Naive thymus-derived CD4-positive, alpha-beta T cell (primary cell): ENCODE data around the gene TTC33. TPM values are rescaled to one million over a fixed set of nuclear protein-coding genes. Genes with fewer than 3 reads are reported as not detected.
A peak's percentile ranks its signal among the peaks of the same experiment; 100 is the strongest.

Experiments used
- ATAC-seq: fragments of 150-1000 bp; cut with Tn5 transposase; 2 replicates; pipeline ENCODE4 v1.10.0; 2021; ENCODE audit warnings: mild to moderate bottlenecking, moderate library complexity
- CTCF ChIA-PET: fragments of 350-600 bp; sonication (Branson Sonifier 250); formaldehyde crosslinking; loops from one replicate; lab custom pipeline; 2021; ENCODE audit warnings: antibody characterized with exemption; lab: Charles Lee
- POLR2A ChIA-PET: fragments of 350-600 bp; sonication (Branson Sonifier 250); formaldehyde crosslinking; loops from one replicate; lab custom pipeline; 2021; ENCODE audit warnings: antibody characterized with exemption, inconsistent platforms; lab: Charles Lee
- DNase-seq, 9 donors: peaks; one replicate each; pipeline versions ENCODE4 v3.0.0 to v3.0.0-alpha.2; 2020 to 2022; ENCODE audit warnings: mixed read lengths in 1 of 9
- H3K27ac ChIP-seq: one replicate; pipeline ENCODE4 v1.7.0; 2013; ENCODE audit warnings: mild to moderate bottlenecking, low read depth, low read length, moderate library complexity
- H3K27me3 ChIP-seq, 2 donors: one replicate each; pipeline ENCODE4 v1.7.0; 2013; ENCODE audit warnings: low read length in 2 of 2, mild to moderate bottlenecking in 2 of 2, moderate library complexity in 2 of 2; ENCODE audit not compliant: control insufficient read depth in 2 of 2, insufficient read depth in 2 of 2
- H3K36me3 ChIP-seq, 3 experiments: 1 replicate in 2 of 3; 2 replicates in 1 of 3; pipeline ENCODE4 v1.7.0; 2013; ENCODE audit warnings: low read length in 3 of 3, mild to moderate bottlenecking in 3 of 3, moderate library complexity in 1 of 3; ENCODE audit not compliant: insufficient read depth in 3 of 3, control insufficient read depth in 2 of 3
- H3K4me1 ChIP-seq, 2 donors: one replicate each; pipeline ENCODE4 v1.7.0; 2013; ENCODE audit warnings: low read length in 2 of 2, mild to moderate bottlenecking in 2 of 2, moderate library complexity in 1 of 2; ENCODE audit not compliant: control insufficient read depth in 2 of 2, insufficient read depth in 2 of 2
- H3K4me3 ChIP-seq: 2 replicates; pipeline ENCODE4 v1.7.0; 2013; ENCODE audit warnings: mild to moderate bottlenecking, low read length
- H3K9me3 ChIP-seq, 3 experiments: 1 replicate in 2 of 3; 2 replicates in 1 of 3; pipeline ENCODE4 v1.7.0; 2013; ENCODE audit warnings: low read length in 3 of 3; ENCODE audit not compliant: control insufficient read depth in 2 of 3
- H3K27ac Mint-ChIP-seq, 9 donors: one replicate each; pipeline ENCODE4 v1.8.0; 2020 to 2022; ENCODE audit warnings: mixed read lengths in 9 of 9, mild to moderate bottlenecking in 8 of 9, moderate library complexity in 5 of 9, inconsistent platforms in 2 of 9
- H3K27me3 Mint-ChIP-seq, 5 donors: one replicate each; pipeline ENCODE4 v1.8.0; 2021 to 2022; ENCODE audit warnings: mixed read lengths in 5 of 5, mild to moderate bottlenecking in 1 of 5
- H3K36me3 Mint-ChIP-seq, 5 donors: one replicate each; pipeline ENCODE4 v1.8.0; 2020 to 2022; ENCODE audit warnings: mixed read lengths in 5 of 5, mild to moderate bottlenecking in 3 of 5, inconsistent platforms in 1 of 5
- H3K4me1 Mint-ChIP-seq, 7 donors: one replicate each; pipeline ENCODE4 v1.8.0; 2020 to 2022; ENCODE audit warnings: mixed read lengths in 7 of 7, mild to moderate bottlenecking in 3 of 7, inconsistent platforms in 1 of 7
- H3K4me3 Mint-ChIP-seq, 10 donors: one replicate each; pipeline ENCODE4 v1.8.0; 2020 to 2022; ENCODE audit warnings: mild to moderate bottlenecking in 10 of 10, mixed read lengths in 10 of 10, moderate library complexity in 6 of 10, inconsistent platforms in 2 of 10
- H3K9me3 Mint-ChIP-seq, 11 donors: one replicate each; pipeline ENCODE4 v1.8.0; 2020 to 2022; ENCODE audit warnings: mixed read lengths in 11 of 11, mild to moderate bottlenecking in 4 of 11, inconsistent platforms in 1 of 11, moderate library complexity in 1 of 11
- intact Hi-C, 2 donors: fragments of 100-400 bp; cut with micrococcal nuclease; formaldehyde crosslinking; loops; one replicate each; pipeline ENCODE4 v1.15.1; 2023
- polyA plus RNA-seq, 2 donors: library from polyadenylated mRNA; unstranded; fragments of 300-500 nt; fragmentation: Illumina TruSeq; gene quantifications; one replicate each; pipeline ENCODE4 v1.2.3, GENCODE V29; 2021
- total RNA-seq, 6 experiments: library from RNA in 5 of 6; stranded (reverse) in 5 of 6; gene quantifications; 1 replicate in 5 of 6; 2 replicates in 1 of 6; pipeline ENCODE4 v1.2.3 and lab custom pipeline; 2021 to 2026

Gene TTC33
- total and polyA plus RNA-seq, 7 experiments from 2014 or later: 7.0 to 19.0 (median 14.0) TPM

GRCh38 chr5:40781843-40782409 lies 26.2 kb upstream of the TTC33 start:
- ChIA-PET CTCF (interaction anchor here (0.9 kb wide), 1 partner anchor 50 kb away, joined by 3 read pairs; no protein-coding TSS in a partner anchor), POLR2A (no interaction called here)
- H3K9me3 ChIP-seq: no peaks in the 10 kb centered on the region
- Mint-ChIP-seq H3K36me3 (peaks cover 0 to 13% (median 10%) of the 10 kb centered on the region in 5 donors), H3K27ac (no peak overlapping the region), H3K27me3 (no peaks in the 10 kb centered on the region), H3K9me3 (peaks cover 0 to 2% (median 0%) of the 10 kb centered on the region in 11 donors), H3K4me1 (peaks cover 18 to 76% (median 72%) of the 10 kb centered on the region in 7 donors), H3K4me3 (no peak overlapping the region)
- no peak overlapping the region for H3K4me3 ChIP-seq
- peaks cover 10% of the 10 kb centered on the region in 2 donors for H3K4me1 ChIP-seq
- ATAC-seq (no peak), DNase-seq (no peak)
- no peak overlapping the region for H3K27ac ChIP-seq
- no peaks in the 10 kb centered on the region for H3K27me3 ChIP-seq
- intact Hi-C loops: loop anchor here in 1 of 2 donors (2.0 kb wide), 1 partner anchor 15 kb away; no protein-coding TSS in a partner anchor
- H3K36me3 ChIP-seq: no peaks in the 10 kb centered on the region

GRCh38 chr5:40780858-40781257 lies 25.1 kb upstream of the TTC33 start:
- Mint-ChIP-seq H3K27me3 (no peaks in the 10 kb centered on the region), H3K4me1 (peaks cover 26 to 70% (median 61%) of the 10 kb centered on the region in 7 donors), H3K36me3 (peaks cover 9 to 14% (median 13%) of the 10 kb centered on the region in 5 donors), H3K9me3 (peaks cover 0 to 2% (median 0%) of the 10 kb centered on the region in 11 donors), H3K4me3 (no peak overlapping the region), H3K27ac (peak overlapping the region in 3 of 9 donors; percentile 7 to 70 (median 12))
- Histone ChIP-seq H3K4me1 (peaks cover 10% of the 10 kb centered on the region in 2 donors), H3K27me3 (no peaks in the 10 kb centered on the region), H3K4me3 (no peak overlapping the region), H3K9me3 (no peaks in the 10 kb centered on the region), H3K36me3 (peaks cover 0 to 10% (median 0%) of the 10 kb centered on the region in 3 experiments), H3K27ac (no peak overlapping the region)
- ATAC-seq: no peak
- ChIA-PET POLR2A (no interaction called here), CTCF (interaction anchor here (0.7 to 0.9 kb wide), 2 partner anchors 51 to 130 kb away, joined by 3 read pairs; no protein-coding TSS in a partner anchor)
- no peak for DNase-seq
- intact Hi-C loops: loop anchor here in 1 of 2 donors (2.0 kb wide), 1 partner anchor 16 kb away; no protein-coding TSS in a partner anchor

- H3K4me3 Mint-ChIP-seq: no peak overlapping the region
- H3K9me3 Mint-ChIP-seq: peaks cover 0 to 4% (median 0%) of the 10 kb centered on the region in 11 donors
- H3K27ac ChIP-seq: no peak overlapping the region
- peaks cover 10% of the 10 kb centered on the region in 2 donors for H3K4me1 ChIP-seq
- H3K27me3 ChIP-seq: no peaks in the 10 kb centered on the region
- ATAC-seq: no peak
- no peak overlapping the region for H3K4me3 ChIP-seq
- ChIA-PET POLR2A (interaction anchor here (0.7 kb wide), 2 partner anchors 12 to 1164 kb away, joined by 3 to 4 read pairs; no protein-coding TSS in a partner anchor), CTCF (interaction anchor here (0.7 kb wide), 1 partner anchor 130 kb away, joined by 3 read pairs; no protein-coding TSS in a partner anchor)
- no peaks in the 10 kb centered on the region for H3K27me3 Mint-ChIP-seq
- no peak for DNase-seq
- H3K36me3 Mint-ChIP-seq: peaks cover 9 to 14% (median 10%) of the 10 kb centered on the region in 5 donors
- H3K4me1 Mint-ChIP-seq: peaks cover 21 to 64% (median 55%) of the 10 kb centered on the region in 7 donors
- intact Hi-C loops: loop anchor here in 1 of 2 donors (2.0 kb wide), 1 partner anchor 17 kb away; no protein-coding TSS in a partner anchor
- peaks cover 0 to 17% (median 4%) of the 10 kb centered on the region in 3 experiments for H3K36me3 ChIP-seq
- no peaks in the 10 kb centered on the region for H3K9me3 ChIP-seq
- no peak overlapping the region for H3K27ac Mint-ChIP-seq
Observed at GRCh38 chr5:40780199-40780598, 24.4 kb upstream of the TTC33 start.

DNA sequence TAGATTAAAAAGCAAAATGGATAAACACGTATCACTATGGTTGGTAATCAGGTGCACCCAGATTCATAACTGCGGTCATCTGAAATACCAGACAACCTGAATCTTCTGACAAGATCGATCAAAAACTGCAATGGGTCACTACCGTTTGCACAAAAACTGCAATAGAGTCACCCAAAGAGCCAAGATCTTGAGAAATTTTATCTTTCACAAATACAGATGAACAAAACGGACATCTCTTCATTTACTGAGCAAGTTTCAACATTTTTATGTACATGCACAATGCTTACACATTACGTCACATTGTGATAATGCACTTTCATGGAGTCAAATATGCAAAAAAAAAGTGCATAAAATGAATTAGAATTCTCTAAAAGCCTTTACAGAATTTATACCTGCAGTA lies 23.8 kb upstream of the TTC33 start:
- no peak overlapping the region for H3K4me3 Mint-ChIP-seq
- CTCF ChIA-PET: no interaction called here

DNA sequence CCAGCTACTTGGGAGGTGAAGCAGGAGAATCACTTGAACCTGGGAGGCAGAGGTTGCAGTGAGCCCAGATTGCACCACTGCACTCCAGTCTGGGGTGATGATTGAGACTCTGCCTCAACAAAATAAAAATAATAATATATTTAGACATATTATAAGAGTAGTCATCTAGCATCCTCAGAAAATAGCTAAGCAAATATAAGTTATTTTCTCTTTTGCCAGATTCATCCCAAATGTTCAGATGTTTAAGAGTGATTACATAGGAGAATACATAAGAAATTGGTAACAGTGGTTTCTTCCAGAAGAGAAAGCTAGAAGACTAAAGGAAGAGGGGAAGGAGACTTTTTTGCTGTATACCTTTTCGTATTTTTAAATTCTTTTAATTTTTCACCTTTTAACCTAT lies 22.4 kb upstream of the TTC33 start:
- H3K36me3 Mint-ChIP-seq: peaks cover 9 to 19% (median 17%) of the 10 kb centered on the region in 5 donors

More for the DNA sequence above, 23.8 kb upstream of the TTC33 start:
- Mint-ChIP-seq H3K36me3 (peaks cover 9 to 15% (median 13%) of the 10 kb centered on the region in 5 donors), H3K4me1 (peaks cover 20 to 60% (median 51%) of the 10 kb centered on the region in 7 donors), H3K9me3 (peaks cover 0 to 4% (median 0%) of the 10 kb centered on the region in 11 donors), H3K27ac (no peak overlapping the region), H3K27me3 (no peaks in the 10 kb centered on the region)
- no peak overlapping the region for H3K4me3 ChIP-seq
- no peak overlapping the region for H3K27ac ChIP-seq
- intact Hi-C loops: no loop called here
- ATAC-seq: no peak
- peaks cover 9 to 10% of the 10 kb centered on the region in 2 donors for H3K4me1 ChIP-seq
- POLR2A ChIA-PET: interaction anchor here (0.7 kb wide), 1 partner anchor 1164 kb away, joined by 4 read pairs; no protein-coding TSS in a partner anchor
- H3K9me3 ChIP-seq: no peaks in the 10 kb centered on the region
- no peak for DNase-seq
- no peaks in the 10 kb centered on the region for H3K27me3 ChIP-seq
- H3K36me3 ChIP-seq: peaks cover 0 to 20% (median 4%) of the 10 kb centered on the region in 3 experiments

DNA sequence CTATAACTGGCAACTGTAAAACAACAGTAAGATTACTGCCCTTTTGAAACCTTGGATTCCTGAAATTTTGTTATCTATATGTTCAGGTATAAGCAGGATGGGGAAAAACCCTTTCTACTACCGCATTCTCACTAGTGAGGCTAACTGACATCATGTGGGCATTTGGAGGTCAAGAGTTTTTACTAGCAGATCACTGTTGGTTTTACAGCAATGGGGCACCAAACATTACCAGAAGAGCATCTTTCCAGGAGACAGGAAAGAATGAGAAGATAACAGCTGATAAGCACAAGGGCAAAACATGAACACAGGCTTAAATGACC lies 20.9 kb upstream of the TTC33 start:
- Histone ChIP-seq H3K4me1 (peaks cover 0 to 3% of the 10 kb centered on the region in 2 donors), H3K36me3 (peaks cover 6 to 40% (median 8%) of the 10 kb centered on the region in 3 experiments), H3K27me3 (no peaks in the 10 kb centered on the region), H3K27ac (no peak overlapping the region), H3K4me3 (no peak overlapping the region), H3K9me3 (no peaks in the 10 kb centered on the region)
- no peaks in the 10 kb centered on the region for H3K27me3 Mint-ChIP-seq
- intact Hi-C loops: no loop called here
- no peak overlapping the region for H3K27ac Mint-ChIP-seq
- POLR2A ChIA-PET: interaction anchor here (1.0 kb wide), 1 partner anchor 12 kb away, joined by 6 read pairs; no protein-coding TSS in a partner anchor
- H3K9me3 Mint-ChIP-seq: peaks cover 0 to 2% (median 0%) of the 10 kb centered on the region in 11 donors
- DNase-seq: no peak
- CTCF ChIA-PET: no interaction called here
- H3K4me3 Mint-ChIP-seq: no peak overlapping the region
- no peak for ATAC-seq
- peaks cover 9 to 22% (median 18%) of the 10 kb centered on the region in 5 donors for H3K36me3 Mint-ChIP-seq
- H3K4me1 Mint-ChIP-seq: peaks cover 11 to 32% (median 26%) of the 10 kb centered on the region in 7 donors

More for the DNA sequence above, 22.4 kb upstream of the TTC33 start:
- ATAC-seq: no peak
- Histone ChIP-seq H3K9me3 (no peaks in the 10 kb centered on the region), H3K27ac (no peak overlapping the region), H3K36me3 (peaks cover 6 to 28% (median 8%) of the 10 kb centered on the region in 3 experiments), H3K4me3 (no peak overlapping the region), H3K4me1 (peaks cover 3 to 5% of the 10 kb centered on the region in 2 donors), H3K27me3 (no peaks in the 10 kb centered on the region)
- Mint-ChIP-seq H3K4me3 (no peak overlapping the region), H3K27me3 (no peaks in the 10 kb centered on the region), H3K27ac (no peak overlapping the region), H3K4me1 (peaks cover 14 to 47% (median 40%) of the 10 kb centered on the region in 7 donors), H3K9me3 (peaks cover 0 to 2% (median 0%) of the 10 kb centered on the region in 11 donors)
- DNase-seq: no peak
- intact Hi-C loops: no loop called here
- ChIA-PET CTCF (no interaction called here), POLR2A (no interaction called here)
